Transverse colon (tissue), 4 donors: Measurements from ENCODE around the gene FBXO34. TPM values are rescaled to one million over a fixed set of nuclear protein-coding genes. Genes with fewer than 3 reads are reported as not detected.

Experiments used
- DNase-seq: peaks from one replicate; pipeline ENCODE4 v3.0.0-alpha.2; 2019
- H3K27ac ChIP-seq, 4 donors: fragments of 200-600 bp; sonication (generic); 2 replicates each; pipeline ENCODE4 v1.5.1; 2016 to 2018; ENCODE audit warnings: inconsistent platforms in 4 of 4
- H3K27me3 ChIP-seq: fragments of 200-600 bp; sonication (generic); 2 replicates; pipeline ENCODE4 v1.5.1; 2017; ENCODE audit warnings: inconsistent platforms
- H3K36me3 ChIP-seq, 4 donors: fragments of 200-600 bp; sonication (generic); 2 replicates each; pipeline ENCODE4 v1.5.1; 2017 to 2019; ENCODE audit warnings: inconsistent platforms in 4 of 4
- H3K4me1 ChIP-seq, 4 donors: fragments of 200-600 bp; sonication (generic); 2 replicates each; pipeline ENCODE4 v1.5.1; 2017 to 2020; ENCODE audit warnings: inconsistent platforms in 4 of 4
- H3K4me3 ChIP-seq, 4 donors: fragments of 200-600 bp; sonication (generic); 1 replicate in 1 of 4; 2 replicates in 3 of 4; pipeline versions ENCODE4 v1.5.1 to v1.6.1; 2017 to 2019; ENCODE audit warnings: inconsistent platforms in 4 of 4
- H3K9me3 ChIP-seq, 2 donors: fragments of 200-600 bp; sonication (generic); 2 replicates each; pipeline ENCODE4 v1.5.1; 2017 to 2019; ENCODE audit warnings: inconsistent platforms in 2 of 2
- EP300 ChIP-seq: sonication (generic); formaldehyde crosslinking; IDR thresholded peaks from one replicate; pipeline ENCODE4 v1.6.1; 2017; ENCODE audit warnings: antibody characterized with exemption, low read depth
- POLR2A ChIP-seq: fragments of 450-650 bp; IDR thresholded peaks from one replicate; pipeline ENCODE4 v1.6.1; 2016; ENCODE audit warnings: antibody characterized with exemption, mild to moderate bottlenecking, moderate library complexity
- POLR2AphosphoS5 ChIP-seq, 3 donors: sonication (generic); formaldehyde crosslinking; IDR thresholded peaks; one replicate each; pipeline ENCODE4 v1.6.1; 2016; ENCODE audit warnings: antibody characterized with exemption in 3 of 3
- WGBS, 2 donors: methylation state at CpG; one replicate each; pipeline ENCODE4 v1.1.5; 2018; ENCODE audit warnings: low coverage in 1 of 2; 5-methylcytosine and 5-hydroxymethylcytosine counted together
- in situ Hi-C, 4 donors: fragments of 200-750 bp; cut with MboI; loops; one replicate each; pipeline versions ENCODE4 v1.15.0 to v1.15.1; 2017; ENCODE audit warnings: low sequenced_read_pairs in 3 of 4, low pct_ligation_motif_present in 1 of 4, low pct_unique_long_range_greater_than_20kb in 1 of 4
- intact Hi-C: fragments of 100-400 bp; cut with DNase I; formaldehyde crosslinking; loops from one replicate; pipeline ENCODE4 v1.15.1; 2023; ENCODE audit warnings: low total_unique reads
- total RNA-seq, 4 donors: library from RNA; depleted of rRNA; stranded (reverse); fragments of >200 nt; gene quantifications; one replicate each; pipeline ENCODE4 v1.1.0, GENCODE V29; 2016
- TF ChIP-seq, protein P1 (sequence below), 5 experiments: fragments of 200-600 bp in 3 of 5; fragments of 450-650 bp in 2 of 5; sonication (generic) in 3 of 5; IDR thresholded peaks; 1 replicate in 2 of 5; 2 replicates in 3 of 5; pipeline ENCODE4 v1.5.1; 2016 to 2017; ENCODE audit warnings: antibody characterized with exemption in 5 of 5, inconsistent platforms in 3 of 5, mild to moderate bottlenecking in 2 of 5, moderate library complexity in 1 of 5

FBXO34 gene
- total RNA-seq, 4 donors from 2014 or later: 34.2 to 129 (median 99.4) TPM

DNA sequence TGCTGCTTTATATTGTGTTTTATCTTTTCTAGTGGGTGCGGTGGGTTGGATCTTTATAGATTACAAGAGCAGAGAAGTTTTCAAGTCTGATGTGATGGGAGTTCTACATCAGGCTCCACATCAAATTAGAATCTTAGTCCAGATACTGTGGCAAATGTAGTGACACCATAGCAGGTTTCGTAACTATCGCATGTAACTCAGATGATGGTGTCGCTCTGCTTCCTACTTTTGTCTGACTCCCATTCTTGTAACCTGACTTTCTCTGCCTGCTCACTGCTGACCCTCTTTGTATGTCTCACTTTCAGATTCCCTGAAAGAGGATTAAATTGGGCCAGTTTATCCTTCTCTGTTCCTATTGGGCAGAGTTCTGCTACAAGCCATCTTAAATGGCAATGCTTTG, 22.8 kb upstream of the FBXO34 start:
- no peak overlapping the region for H3K4me3 ChIP-seq
- in situ Hi-C loops: no loop called here
- H3K9me3 ChIP-seq: no peaks in the 10 kb centered on the region
- no peak for DNase-seq
- no peaks in the 10 kb centered on the region for H3K27me3 ChIP-seq
- WGBS, 2 donors: 93 to 97% methylated on average over 4 of the region's 4 CpGs
- no peak for TF ChIP-seq POLR2A
- TF ChIP-seq POLR2AphosphoS5 (IDR thresholded peaks at IDR 0.05): no peak
- TF ChIP-seq EP300: no peak
- no peak overlapping the region for H3K27ac ChIP-seq
- intact Hi-C loops: no loop called here
- no peaks in the 10 kb centered on the region for H3K4me1 ChIP-seq
- H3K36me3 ChIP-seq: no peaks in the 10 kb centered on the region

- Histone ChIP-seq H3K4me1 (no peaks in the 10 kb centered on the region), H3K36me3 (no peaks in the 10 kb centered on the region), H3K9me3 (no peaks in the 10 kb centered on the region), H3K4me3 (no peak overlapping the region), H3K27ac (no peak overlapping the region), H3K27me3 (peaks cover 1% of the 10 kb centered on the region)
- intact Hi-C loops (no loop called here), in situ Hi-C loops (no loop called here)
- TF ChIP-seq EP300 (no peak), POLR2AphosphoS5 (IDR thresholded peaks at IDR 0.05) (no peak), POLR2A (no peak)
- TF ChIP-seq, protein P1, sequence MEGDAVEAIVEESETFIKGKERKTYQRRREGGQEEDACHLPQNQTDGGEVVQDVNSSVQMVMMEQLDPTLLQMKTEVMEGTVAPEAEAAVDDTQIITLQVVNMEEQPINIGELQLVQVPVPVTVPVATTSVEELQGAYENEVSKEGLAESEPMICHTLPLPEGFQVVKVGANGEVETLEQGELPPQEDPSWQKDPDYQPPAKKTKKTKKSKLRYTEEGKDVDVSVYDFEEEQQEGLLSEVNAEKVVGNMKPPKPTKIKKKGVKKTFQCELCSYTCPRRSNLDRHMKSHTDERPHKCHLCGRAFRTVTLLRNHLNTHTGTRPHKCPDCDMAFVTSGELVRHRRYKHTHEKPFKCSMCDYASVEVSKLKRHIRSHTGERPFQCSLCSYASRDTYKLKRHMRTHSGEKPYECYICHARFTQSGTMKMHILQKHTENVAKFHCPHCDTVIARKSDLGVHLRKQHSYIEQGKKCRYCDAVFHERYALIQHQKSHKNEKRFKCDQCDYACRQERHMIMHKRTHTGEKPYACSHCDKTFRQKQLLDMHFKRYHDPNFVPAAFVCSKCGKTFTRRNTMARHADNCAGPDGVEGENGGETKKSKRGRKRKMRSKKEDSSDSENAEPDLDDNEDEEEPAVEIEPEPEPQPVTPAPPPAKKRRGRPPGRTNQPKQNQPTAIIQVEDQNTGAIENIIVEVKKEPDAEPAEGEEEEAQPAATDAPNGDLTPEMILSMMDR (IDR thresholded peaks at IDR 0.05): no peak
- 48% methylated on average over 4 of the region's 4 CpGs; no CpG with 5 or more reads in 1 of the 2 donors for WGBS, 2 donors
- no peak for DNase-seq
Measured at GRCh38 chr14:55249423-55249822, 21.8 kb upstream of the FBXO34 start.

DNA sequence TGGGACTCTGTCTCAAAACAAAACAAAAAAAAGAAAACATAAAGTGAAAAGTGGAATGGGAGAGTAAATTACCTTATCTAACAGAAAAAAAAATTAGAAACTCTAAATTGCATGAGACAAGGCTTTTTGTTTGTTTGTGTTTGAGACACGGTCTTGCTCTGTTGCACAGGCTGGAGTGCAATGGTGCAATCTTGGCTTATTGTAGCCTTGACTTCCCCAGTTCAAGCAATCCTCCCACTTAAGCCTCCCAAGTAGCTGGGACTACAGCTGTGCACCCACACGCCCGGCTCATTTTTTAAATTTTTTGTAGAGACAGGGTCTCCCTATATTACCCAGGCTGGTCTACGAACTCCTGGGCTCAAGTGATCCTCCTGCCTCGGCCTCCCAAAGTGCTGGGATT, 17.9 kb upstream of the FBXO34 start:
- no peaks in the 10 kb centered on the region for H3K36me3 ChIP-seq
- H3K27me3 ChIP-seq: peaks cover 4% of the 10 kb centered on the region
- TF ChIP-seq, protein P1 (IDR thresholded peaks at IDR 0.05): no peak
- TF ChIP-seq EP300 (no peak), POLR2AphosphoS5 (IDR thresholded peaks at IDR 0.05) (no peak), POLR2A (no peak)
- in situ Hi-C loops: loop anchor here in 2 of 4 donors (10.0 to 25.0 kb wide), 2 partner anchors 109 to 112 kb away; no protein-coding TSS in a partner anchor
- 57 to 88% methylated on average over 1 to 5 of the region's 5 CpGs for WGBS, 2 donors
- intact Hi-C loops: no loop called here
- H3K27ac ChIP-seq: no peak overlapping the region
- no peaks in the 10 kb centered on the region for H3K9me3 ChIP-seq
- no peak overlapping the region for H3K4me3 ChIP-seq
- H3K4me1 ChIP-seq: no peaks in the 10 kb centered on the region
- no peak for DNase-seq

- H3K4me3 ChIP-seq: no peak overlapping the region
- no peak for DNase-seq
- TF ChIP-seq POLR2A (no peak), EP300 (no peak), POLR2AphosphoS5 (IDR thresholded peaks at IDR 0.05) (no peak)
- TF ChIP-seq, protein P1 (IDR thresholded peaks at IDR 0.05): no peak
- no peak overlapping the region for H3K27ac ChIP-seq
- intact Hi-C loops (no loop called here), in situ Hi-C loops (loop anchor here in 2 of 4 donors (10.0 to 25.0 kb wide), 2 partner anchors 108 to 110 kb away; no protein-coding TSS in a partner anchor)
- no peaks in the 10 kb centered on the region for H3K36me3 ChIP-seq
- H3K9me3 ChIP-seq: no peaks in the 10 kb centered on the region
- H3K4me1 ChIP-seq: no peaks in the 10 kb centered on the region
- 91% methylated on average over 1 of the region's 1 CpG; no CpG with 5 or more reads in 1 of the 2 donors for WGBS, 2 donors
- H3K27me3 ChIP-seq: peaks cover 4% of the 10 kb centered on the region
Measured at GRCh38 chr14:55254581-55254980, 16.6 kb upstream of the FBXO34 start.

- no peak for DNase-seq
- Histone ChIP-seq H3K4me1 (no peaks in the 10 kb centered on the region), H3K36me3 (no peaks in the 10 kb centered on the region), H3K9me3 (no peaks in the 10 kb centered on the region), H3K27me3 (peaks cover 4% of the 10 kb centered on the region), H3K27ac (no peak overlapping the region), H3K4me3 (no peak overlapping the region)
- TF ChIP-seq POLR2A (no peak), POLR2AphosphoS5 (IDR thresholded peaks at IDR 0.05) (no peak), EP300 (no peak)
- TF ChIP-seq, protein P1 (IDR thresholded peaks at IDR 0.05): no peak
- in situ Hi-C loops (loop anchor here in 2 of 4 donors (10.0 to 25.0 kb wide), 2 partner anchors 106 to 109 kb away; no protein-coding TSS in a partner anchor), intact Hi-C loops (no loop called here)
- WGBS, 2 donors: 75% methylated on average over 3 of the region's 3 CpGs; no CpG with 5 or more reads in 1 of the 2 donors
Measured at GRCh38 chr14:55255979-55256378, 15.2 kb upstream of the FBXO34 start.
